HG03354 (cell line): ENCODE data around the gene ANAPC1.
"Not testable (repeated sequence)": the region's sequence is repeated elsewhere in the genome, so short reads cannot be mapped to it uniquely, and the experiment has no call there.

Source experiments
- ATAC-seq: cut with Tn5 transposase; IDR thresholded peaks from one replicate; pipeline ENCODE4 v1.9.1; 2021; ENCODE audit warnings: mild to moderate bottlenecking; ENCODE audit not compliant: unreplicated experiment, poor library complexity, severe bottlenecking

Gene ANAPC1

GRCh38 chr2:111828217-111828766 is 55.7 kb downstream of the ANAPC1 start:
- ATAC-seq, result not testable (repeated sequence)

- ATAC-seq, result not testable (repeated sequence)
These were observed 70.9 kb downstream of the ANAPC1 start for GRCh38 chr2:111812970-111813622.

- ATAC-seq, result not testable (repeated sequence)
These were observed 93.4 kb downstream of the ANAPC1 start for GRCh38 chr2:111790633-111791032.

GRCh38 chr2:111784081-111784480 is 99.9 kb downstream of the ANAPC1 start:
- ATAC-seq, result not testable (repeated sequence)

GRCh38 chr2:111782195-111782594 is 101.8 kb downstream of the ANAPC1 start:
- ATAC-seq, result not testable (repeated sequence)

- not testable (repeated sequence) for ATAC-seq
These were observed 102.4 kb downstream of the ANAPC1 start for GRCh38 chr2:111781443-111782094.

GRCh38 chr2:111777155-111777554 is 106.8 kb downstream of the ANAPC1 start:
- ATAC-seq, result not testable (repeated sequence)

- not testable (repeated sequence) for ATAC-seq
These were observed 107.7 kb downstream of the ANAPC1 start for GRCh38 chr2:111776296-111776695.

- ATAC-seq, result peak; percentile 84
These were observed 111.8 kb downstream of the ANAPC1 start for GRCh38 chr2:111772180-111772579.

GRCh38 chr2:111770916-111771658 is 112.9 kb downstream of the ANAPC1 start:
- not testable (repeated sequence) for ATAC-seq

GRCh38 chr2:111768266-111769190 is 115.5 kb downstream of the ANAPC1 start:
- ATAC-seq, result not testable (repeated sequence)

GRCh38 chr2:111767087-111767486 is 116.9 kb downstream of the ANAPC1 start:
- not testable (repeated sequence) for ATAC-seq

GRCh38 chr2:111766295-111766694 is 117.7 kb downstream of the ANAPC1 start:
- not testable (repeated sequence) for ATAC-seq

- ATAC-seq, result not testable (repeated sequence)
These were observed 119.8 kb downstream of the ANAPC1 start for GRCh38 chr2:111764151-111764550.

- ATAC-seq, result not testable (repeated sequence)
These were observed 123.2 kb downstream of the ANAPC1 start for GRCh38 chr2:111760697-111761284.

- ATAC-seq, result not testable (repeated sequence)
These were observed 131.5 kb downstream of the ANAPC1 start for GRCh38 chr2:111752533-111752932.

GRCh38 chr2:111750641-111751040 is 133.4 kb downstream of the ANAPC1 start:
- not testable (repeated sequence) for ATAC-seq

GRCh38 chr2:111748429-111748828 is 135.6 kb downstream of the ANAPC1 start:
- not testable (repeated sequence) for ATAC-seq
